Measurements from ENCODE around the gene ANKLE2. TPM values are rescaled to one million over a fixed set of nuclear protein-coding genes. Genes with fewer than 3 reads are reported as not detected.

Gene ANKLE2
- total RNA-seq, 1 donor from 2014 or later, result 54.2 TPM

- Histone ChIP-seq H3K4me3 (no peak overlapping the region), H3K9me3 (no peaks in the 10 kb centered on the region), H3K36me3 (peaks cover 83 to 96% of the 10 kb centered on the region in 2 donors), H3K27ac (no peak overlapping the region), H3K27me3 (no peaks in the 10 kb centered on the region), H3K4me1 (no peaks in the 10 kb centered on the region)
- DNase-seq (ENCODE audit: low spot score in 2 of 2), result no peak
- intact Hi-C loops (cut with DNase I), result no loop called here
- TF ChIP-seq, protein P1, sequence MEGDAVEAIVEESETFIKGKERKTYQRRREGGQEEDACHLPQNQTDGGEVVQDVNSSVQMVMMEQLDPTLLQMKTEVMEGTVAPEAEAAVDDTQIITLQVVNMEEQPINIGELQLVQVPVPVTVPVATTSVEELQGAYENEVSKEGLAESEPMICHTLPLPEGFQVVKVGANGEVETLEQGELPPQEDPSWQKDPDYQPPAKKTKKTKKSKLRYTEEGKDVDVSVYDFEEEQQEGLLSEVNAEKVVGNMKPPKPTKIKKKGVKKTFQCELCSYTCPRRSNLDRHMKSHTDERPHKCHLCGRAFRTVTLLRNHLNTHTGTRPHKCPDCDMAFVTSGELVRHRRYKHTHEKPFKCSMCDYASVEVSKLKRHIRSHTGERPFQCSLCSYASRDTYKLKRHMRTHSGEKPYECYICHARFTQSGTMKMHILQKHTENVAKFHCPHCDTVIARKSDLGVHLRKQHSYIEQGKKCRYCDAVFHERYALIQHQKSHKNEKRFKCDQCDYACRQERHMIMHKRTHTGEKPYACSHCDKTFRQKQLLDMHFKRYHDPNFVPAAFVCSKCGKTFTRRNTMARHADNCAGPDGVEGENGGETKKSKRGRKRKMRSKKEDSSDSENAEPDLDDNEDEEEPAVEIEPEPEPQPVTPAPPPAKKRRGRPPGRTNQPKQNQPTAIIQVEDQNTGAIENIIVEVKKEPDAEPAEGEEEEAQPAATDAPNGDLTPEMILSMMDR (IDR thresholded peaks at IDR 0.05), result no peak
Measured at GRCh38 chr12:132728502-132728901, 33.1 kb downstream of the ANKLE2 start.

GRCh38 chr12:132727091-132727794 is 34.4 kb downstream of the ANKLE2 start:
- TF ChIP-seq, protein P1 (IDR thresholded peaks at IDR 0.05), result no peak
- no peaks in the 10 kb centered on the region for H3K9me3 ChIP-seq
- H3K4me3 ChIP-seq, result no peak overlapping the region
- H3K4me1 ChIP-seq, result no peaks in the 10 kb centered on the region
- H3K27me3 ChIP-seq, result no peaks in the 10 kb centered on the region
- no peak overlapping the region for H3K27ac ChIP-seq
- H3K36me3 ChIP-seq, result peaks cover 76 to 94% of the 10 kb centered on the region in 2 donors
- intact Hi-C loops (cut with DNase I), result no loop called here
- DNase-seq (ENCODE audit: low spot score in 2 of 2), result no peak

DNA sequence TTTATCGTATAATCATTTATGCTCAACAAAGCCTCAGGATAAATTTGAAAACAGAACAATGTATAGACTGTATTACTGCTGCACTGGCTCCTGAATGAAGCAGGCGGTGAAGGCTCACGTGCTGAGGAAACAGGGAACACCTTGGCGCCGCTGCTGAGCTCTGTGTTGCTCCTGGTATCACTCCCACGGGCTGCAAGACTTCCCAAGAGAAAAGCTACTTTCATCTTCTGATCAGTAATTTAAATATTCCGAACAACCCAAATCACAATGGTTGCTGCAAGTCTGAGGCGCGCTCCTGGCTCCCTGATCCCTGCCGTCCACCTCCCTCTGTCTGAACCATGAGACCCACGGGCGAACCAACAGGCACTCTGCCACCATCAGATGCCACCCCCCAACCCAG is 35.2 kb downstream of the ANKLE2 start:
- intact Hi-C loops (cut with DNase I), result no loop called here
- Histone ChIP-seq H3K4me3 (no peak overlapping the region), H3K4me1 (no peaks in the 10 kb centered on the region), H3K27me3 (no peaks in the 10 kb centered on the region), H3K9me3 (no peaks in the 10 kb centered on the region), H3K36me3 (peaks cover 68 to 92% of the 10 kb centered on the region in 2 donors), H3K27ac (no peak overlapping the region)
- TF ChIP-seq, protein P1 (IDR thresholded peaks at IDR 0.05), result no peak
- DNase-seq (ENCODE audit: low spot score in 2 of 2), result no peak

DNA sequence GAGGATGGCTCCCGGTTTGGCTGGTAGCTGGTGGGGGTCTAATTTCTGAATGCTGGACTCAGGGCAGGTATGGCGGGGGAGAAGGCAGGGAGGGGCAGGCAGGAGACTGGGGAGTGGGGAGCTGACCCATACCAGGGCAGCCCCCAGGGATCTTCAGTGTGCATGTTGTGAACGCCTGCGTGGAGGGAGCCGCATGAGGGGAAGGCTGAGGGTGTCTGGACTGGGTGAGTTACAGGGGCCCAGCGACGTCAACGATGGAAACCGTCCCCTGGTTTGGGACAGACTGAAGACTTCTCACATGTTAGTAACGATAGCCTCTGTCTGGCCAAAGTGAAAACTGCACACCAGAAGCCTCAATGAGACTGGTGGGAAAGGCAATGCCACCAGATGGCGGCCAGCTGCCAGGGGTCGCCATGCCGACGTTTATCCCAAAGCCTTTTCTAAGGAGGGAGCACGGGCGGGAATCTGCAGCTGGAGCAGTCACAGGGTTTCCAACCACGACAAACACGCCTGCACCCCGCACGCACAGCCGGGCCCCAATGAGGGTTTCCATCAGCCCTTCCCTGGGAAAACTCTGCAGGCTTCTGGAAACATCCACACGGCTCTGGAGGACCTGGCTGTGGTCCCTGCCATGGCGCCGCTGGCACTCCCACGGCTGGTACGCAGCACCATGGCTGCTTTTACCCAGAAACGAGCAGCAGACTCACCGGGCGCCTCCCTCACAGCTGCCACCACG is 37.0 kb downstream of the ANKLE2 start:
- Histone ChIP-seq H3K4me3 (no peak overlapping the region), H3K27me3 (no peaks in the 10 kb centered on the region), H3K36me3 (peaks cover 68 to 89% of the 10 kb centered on the region in 2 donors), H3K9me3 (no peaks in the 10 kb centered on the region), H3K4me1 (no peaks in the 10 kb centered on the region), H3K27ac (no peak overlapping the region)
- no peak for DNase-seq (ENCODE audit: low spot score in 2 of 2)
- TF ChIP-seq, protein P1 (IDR thresholded peaks at IDR 0.05), result no peak
- intact Hi-C loops (cut with DNase I), result no loop called here

GRCh38 chr12:132723764-132724140 is 37.9 kb downstream of the ANKLE2 start:
- peaks cover 69 to 93% of the 10 kb centered on the region in 2 donors for H3K36me3 ChIP-seq

More at GRCh38 chr12:132723764-132724140, 37.9 kb downstream of the ANKLE2 start:
- H3K27ac ChIP-seq, result no peak overlapping the region
- intact Hi-C loops (cut with DNase I), result no loop called here
- H3K4me3 ChIP-seq, result no peak overlapping the region
- H3K9me3 ChIP-seq, result no peaks in the 10 kb centered on the region
- no peaks in the 10 kb centered on the region for H3K27me3 ChIP-seq
- DNase-seq (ENCODE audit: low spot score in 2 of 2), result no peak
- TF ChIP-seq, protein P1 (IDR thresholded peaks at IDR 0.05), result no peak
- H3K4me1 ChIP-seq, result no peaks in the 10 kb centered on the region

Data from ascending aorta (tissue), 2 donors.